GM21737 (cell line): ENCODE results near the gene PSMA8.
"Not testable (repeated sequence)": the region's sequence is repeated elsewhere in the genome, so short reads cannot be mapped to it uniquely, and the experiment has no call there.

Source experiments
- ATAC-seq: cut with Tn5 transposase; IDR thresholded peaks from one replicate; pipeline ENCODE4 v1.9.1; 2021; ENCODE audit warnings: mild to moderate bottlenecking, moderate library complexity; ENCODE audit not compliant: unreplicated experiment

PSMA8 gene

DNA sequence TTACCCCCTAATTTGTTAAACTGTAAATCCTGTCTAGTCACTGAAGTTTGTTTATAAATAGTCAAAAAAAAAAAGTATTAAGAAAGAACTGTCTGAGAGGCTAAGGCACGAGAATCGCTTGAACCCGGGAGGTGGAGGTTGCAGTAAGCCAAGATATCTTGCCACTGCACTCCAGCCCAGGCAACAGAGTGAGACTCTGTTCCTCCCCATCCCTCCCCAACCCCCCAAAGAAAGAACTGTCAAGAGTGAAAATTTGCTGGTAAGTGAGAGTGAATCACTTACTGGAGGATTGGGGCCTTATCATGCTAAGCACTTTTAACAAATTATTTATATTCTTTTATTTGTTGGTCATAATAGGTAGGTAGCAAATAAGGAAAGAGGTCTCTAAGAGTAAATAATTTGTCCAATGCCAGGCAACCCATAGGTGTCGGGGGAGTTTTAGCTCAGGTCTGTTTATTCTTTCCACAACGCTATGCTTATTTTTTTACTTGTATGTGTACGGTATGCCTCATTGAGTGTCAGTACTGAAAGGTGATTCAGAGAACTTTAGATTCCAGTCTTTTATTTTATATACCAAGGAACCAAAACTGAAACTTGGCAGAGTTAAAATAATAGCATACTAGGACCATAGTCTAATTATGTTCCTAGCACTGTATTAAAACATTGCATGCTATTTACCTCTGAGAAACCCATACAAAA is 95.0 kb downstream of the PSMA8 start:
- no peak for ATAC-seq

GRCh38 chr18:26230497-26230896 is 96.8 kb downstream of the PSMA8 start:
- no peak for ATAC-seq

GRCh38 chr18:26233208-26233607 is 99.5 kb downstream of the PSMA8 start:
- no peak for ATAC-seq

GRCh38 chr18:26237363-26237762 is 103.7 kb downstream of the PSMA8 start:
- not testable (repeated sequence) for ATAC-seq

GRCh38 chr18:26238718-26239117 is 105.0 kb downstream of the PSMA8 start:
- not testable (repeated sequence) for ATAC-seq

DNA sequence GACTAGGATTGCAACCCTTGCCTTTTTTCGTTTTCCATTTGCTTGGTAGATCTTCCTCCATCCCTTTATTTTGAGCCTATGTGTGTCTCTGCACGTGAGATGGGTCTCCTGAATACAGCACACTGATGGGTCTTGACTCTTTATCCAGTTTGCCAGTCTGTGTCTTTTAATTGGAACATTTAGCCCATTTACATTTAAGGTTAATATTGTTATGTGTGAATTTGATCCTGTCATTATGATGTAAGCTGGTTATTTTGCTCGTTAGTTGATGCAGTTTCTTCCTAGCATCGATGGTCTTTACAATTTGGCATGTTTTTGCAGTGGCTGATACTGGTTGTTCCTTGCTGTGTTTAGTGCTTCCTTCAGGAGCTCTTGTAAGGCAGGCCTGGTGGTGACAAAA is 108.7 kb downstream of the PSMA8 start:
- ATAC-seq: not testable (repeated sequence)
